Measurements from ENCODE around the gene VPS8. TPM values are rescaled to one million over a fixed set of nuclear protein-coding genes. Genes with fewer than 3 reads are reported as not detected.
A peak's percentile ranks its signal among the peaks of the same experiment; 100 is the strongest.

Gene VPS8
- total RNA-seq, 1 donor from 2014 or later: 75.9 TPM

DNA sequence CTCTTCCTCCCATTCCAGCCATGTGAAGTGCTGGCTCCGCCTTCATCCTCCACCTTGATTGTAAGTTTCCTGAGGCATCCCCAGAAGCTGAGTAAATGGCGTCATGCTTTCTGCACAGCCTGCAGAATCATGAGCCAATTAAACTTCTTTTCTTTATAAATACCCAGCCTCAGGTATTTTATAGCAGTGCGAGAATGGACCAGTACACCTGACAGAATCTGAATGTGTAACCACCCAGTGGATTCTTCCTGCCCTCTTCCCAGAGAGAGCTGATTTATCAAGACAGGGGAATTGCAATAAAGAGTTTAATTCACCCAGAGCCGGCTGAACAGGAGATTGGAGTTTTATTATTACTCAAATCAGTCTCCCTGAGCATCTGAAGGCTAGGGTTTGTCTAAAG, 254.3 kb downstream of the VPS8 start:
- no peak for DNase-seq

GRCh38 chr3:185067173-185067572, 255.2 kb downstream of the VPS8 start:
- no peak for DNase-seq

GRCh38 chr3:185069037-185070030, 257.4 kb downstream of the VPS8 start:
- DNase-seq: no peak

DNA sequence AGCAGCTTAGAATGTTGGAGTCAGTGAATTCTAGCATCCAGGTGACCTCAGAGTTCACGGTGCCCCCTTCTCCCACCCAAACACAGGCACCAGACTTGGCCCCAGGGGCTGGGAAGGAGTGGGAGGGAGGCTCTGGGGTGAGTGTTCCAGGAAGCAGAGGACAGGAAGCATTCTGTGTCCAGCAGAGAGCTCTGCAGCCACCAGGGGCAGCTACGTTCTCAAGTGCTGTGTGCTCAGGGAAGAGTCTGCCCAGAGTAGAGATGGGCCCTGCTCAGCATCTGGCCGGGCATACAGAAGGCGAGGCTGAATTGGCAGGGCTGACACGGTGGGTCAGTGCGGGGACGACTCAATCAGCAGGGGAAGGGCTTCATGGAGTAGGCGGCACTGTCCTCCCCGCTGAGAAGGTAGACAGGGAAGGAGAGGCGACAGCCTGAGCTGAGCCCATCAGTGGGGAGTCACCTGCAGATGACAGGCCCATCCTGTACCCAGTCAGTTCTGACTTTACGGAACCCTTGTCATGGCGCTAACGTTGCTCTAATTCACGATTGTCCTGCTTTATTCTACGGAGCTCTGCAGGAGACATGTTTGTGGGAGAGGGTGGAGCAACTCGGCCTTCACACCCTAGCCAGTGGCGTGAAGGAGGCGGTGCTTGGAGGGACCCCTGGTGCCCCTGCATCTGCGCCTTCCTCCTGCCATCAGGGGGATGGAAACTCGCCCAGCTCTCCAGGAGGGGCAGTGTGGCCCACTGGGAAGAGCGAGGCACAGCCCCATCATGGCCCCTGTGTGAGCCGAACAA, 258.7 kb downstream of the VPS8 start:
- DNase-seq: peak; percentile 54

DNA sequence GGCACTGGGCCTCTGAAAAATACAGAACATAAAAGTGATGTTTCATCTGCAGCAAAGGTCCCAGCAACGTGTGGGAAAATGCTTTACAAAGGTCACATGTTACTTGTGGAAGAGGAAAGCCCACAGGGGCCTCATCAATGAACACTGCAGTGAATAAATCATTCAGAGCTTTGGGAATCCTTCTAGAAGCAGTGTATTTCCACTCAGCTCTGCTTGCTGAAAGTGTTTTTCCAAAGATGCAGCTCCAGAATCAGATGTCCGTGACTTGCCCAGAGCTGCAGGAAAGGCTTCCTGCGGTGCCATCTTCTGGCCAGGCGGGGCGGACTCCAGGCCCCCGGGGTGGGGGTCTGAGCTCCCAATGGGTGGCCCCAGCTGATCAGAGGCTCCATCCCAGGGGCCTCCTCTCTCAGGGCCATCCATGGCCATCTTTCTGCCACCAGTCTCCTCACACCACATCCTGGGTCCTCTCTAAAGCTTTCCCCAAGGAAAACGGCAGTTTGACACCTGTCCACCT, 259.4 kb downstream of the VPS8 start:
- DNase-seq: peak; percentile 36

- no peak for DNase-seq
Measured at GRCh38 chr3:185075547-185075946, 263.6 kb downstream of the VPS8 start.

DNA sequence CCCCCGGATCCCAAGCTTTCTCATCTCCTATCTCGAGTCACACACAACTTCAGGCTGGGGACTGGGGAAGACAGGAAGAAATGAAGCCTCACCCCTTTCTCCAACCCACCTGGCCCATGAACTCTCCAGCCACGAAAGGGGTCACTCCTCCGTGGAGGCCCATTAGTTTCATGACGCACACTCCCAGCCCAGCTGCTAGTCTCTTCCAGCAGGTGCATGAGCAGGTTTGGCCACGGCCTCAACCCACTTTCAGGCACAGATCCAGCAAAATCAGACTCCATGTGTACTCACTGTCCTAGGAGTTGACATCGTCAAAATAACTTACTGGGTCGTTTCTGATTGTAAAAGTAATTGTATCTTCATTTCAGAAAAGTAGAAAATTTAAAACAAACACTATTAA, 264.3 kb downstream of the VPS8 start:
- no peak for DNase-seq

DNA sequence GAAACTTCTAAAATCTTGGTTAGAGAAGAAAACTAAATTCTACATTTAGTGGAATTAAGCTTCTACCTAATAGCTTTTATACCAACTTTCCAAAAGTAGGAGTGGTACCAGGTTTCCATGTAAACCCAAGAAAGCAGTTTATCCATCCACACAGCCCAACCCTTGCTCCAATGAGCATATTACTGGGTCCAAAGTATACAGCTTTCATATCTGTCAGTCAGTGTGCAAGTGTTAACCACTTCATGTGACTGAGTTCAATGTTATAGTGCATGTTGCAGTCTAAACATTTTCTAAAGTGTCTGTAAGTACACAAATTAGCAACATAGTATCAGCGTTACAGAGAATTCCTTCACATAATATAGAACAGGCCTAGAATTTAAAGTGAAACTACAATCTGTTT, 267.7 kb downstream of the VPS8 start:
- DNase-seq: no peak

GRCh38 chr3:185081521-185081920, 269.6 kb downstream of the VPS8 start:
- no peak for DNase-seq

DNA sequence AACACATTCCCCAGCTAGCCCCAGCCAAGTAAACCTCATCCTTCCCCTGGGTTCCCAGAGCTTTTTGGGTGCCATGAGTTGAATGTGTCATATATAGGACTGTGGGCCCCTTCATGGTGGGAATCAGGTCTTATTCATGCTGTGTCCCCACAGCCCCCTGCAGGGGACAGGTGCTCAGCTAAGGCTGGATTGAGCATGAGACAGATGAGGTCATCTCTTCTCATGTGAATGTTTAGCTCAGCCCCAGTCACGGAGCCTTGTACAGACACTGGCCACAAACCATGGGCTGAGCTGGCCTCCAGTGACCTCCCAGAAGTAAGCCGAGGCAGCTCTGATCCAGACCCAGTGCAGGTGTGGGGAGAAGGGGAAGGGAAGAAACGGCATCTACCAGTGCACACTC, 270.2 kb downstream of the VPS8 start:
- no peak for DNase-seq

GRCh38 chr3:185082829-185083228, 270.9 kb downstream of the VPS8 start:
- no peak for DNase-seq

DNA sequence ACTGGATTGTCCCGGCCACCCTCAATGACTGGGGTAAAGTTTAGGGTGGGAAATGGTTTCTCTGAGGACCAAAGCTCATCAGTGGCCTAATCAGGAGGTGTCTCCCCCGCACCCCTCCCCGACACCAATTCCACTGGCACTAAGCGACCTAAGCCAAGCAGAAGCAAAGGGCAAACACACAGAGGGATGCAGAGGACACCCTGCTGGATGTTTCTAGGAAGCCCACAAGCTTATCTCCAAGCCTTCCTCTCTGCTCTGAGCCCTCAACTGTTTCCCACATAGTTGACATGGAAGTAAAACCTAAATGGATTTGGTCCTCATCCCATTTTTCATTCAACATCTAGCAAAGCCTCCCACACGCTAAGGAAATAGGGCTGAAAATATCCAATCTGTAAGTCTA, 272.4 kb downstream of the VPS8 start:
- no peak for DNase-seq

- no peak for DNase-seq
Measured at GRCh38 chr3:185084901-185085300, 272.9 kb downstream of the VPS8 start.

GRCh38 chr3:185087419-185087818, 275.5 kb downstream of the VPS8 start:
- no peak for DNase-seq

- no peak for DNase-seq
Measured at GRCh38 chr3:185089343-185089742, 277.4 kb downstream of the VPS8 start.

DNA sequence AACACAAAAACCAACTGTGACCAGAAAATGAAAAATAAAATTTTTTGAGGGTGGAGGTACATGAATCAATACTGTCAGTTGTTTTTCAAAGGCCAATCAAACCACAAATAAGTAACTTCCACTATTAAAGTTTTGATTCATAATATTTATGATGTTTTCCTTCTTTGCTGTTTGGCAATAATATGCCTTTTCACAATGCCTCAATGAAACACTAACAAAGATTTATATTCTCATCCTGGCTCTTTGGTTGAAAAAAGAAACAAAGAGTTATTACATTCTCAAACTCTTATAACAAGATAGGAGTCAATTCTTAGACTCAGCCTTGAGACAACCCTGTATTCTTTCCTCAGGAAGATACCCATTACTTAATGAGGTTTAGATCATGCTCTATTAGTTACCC, 277.8 kb downstream of the VPS8 start:
- DNase-seq: no peak

- DNase-seq: no peak
Measured at GRCh38 chr3:185090811-185091210, 278.8 kb downstream of the VPS8 start.

DNA sequence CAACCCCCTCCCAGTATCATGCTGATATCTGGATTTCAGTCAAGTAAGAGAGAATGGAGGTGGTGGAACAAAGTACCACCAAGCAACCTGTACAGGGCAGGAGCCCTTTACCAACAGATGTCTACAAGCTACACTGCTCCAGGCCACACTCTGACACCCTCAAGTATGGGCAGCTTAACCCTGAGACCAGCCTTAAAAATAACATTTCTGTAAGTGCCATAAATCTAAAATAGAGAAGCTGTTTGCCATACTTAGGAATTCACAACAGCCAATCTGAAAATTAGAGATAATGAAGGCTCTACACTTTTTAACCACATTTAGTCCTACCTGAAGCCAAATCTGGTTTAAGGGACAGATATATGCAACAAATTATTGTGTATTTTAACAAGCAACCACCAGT, 281.1 kb downstream of the VPS8 start:
- no peak for DNase-seq

- DNase-seq: no peak
Measured at GRCh38 chr3:185094697-185095096, 282.7 kb downstream of the VPS8 start.
